Fibroblast of skin of left quadriceps (primary cell): ENCODE measurements around the gene PLEKHM2.

Experiments used
- DNase-seq, 2 experiments: peaks; one replicate each; pipeline ENCODE4 v3.0.0-alpha.2; 2013; ENCODE audit warnings: low read depth in 2 of 2

PLEKHM2 gene

GRCh38 chr1:15701784-15702183, 17.7 kb downstream of the PLEKHM2 start:
- no peak for DNase-seq

- DNase-seq = no peak
Measured at GRCh38 chr1:15702722-15703550, 18.8 kb downstream of the PLEKHM2 start.

GRCh38 chr1:15703562-15703961, 19.4 kb downstream of the PLEKHM2 start:
- peak; percentile 64 to 67 for DNase-seq

GRCh38 chr1:15704526-15705183, 20.5 kb downstream of the PLEKHM2 start:
- DNase-seq = no peak

DNA sequence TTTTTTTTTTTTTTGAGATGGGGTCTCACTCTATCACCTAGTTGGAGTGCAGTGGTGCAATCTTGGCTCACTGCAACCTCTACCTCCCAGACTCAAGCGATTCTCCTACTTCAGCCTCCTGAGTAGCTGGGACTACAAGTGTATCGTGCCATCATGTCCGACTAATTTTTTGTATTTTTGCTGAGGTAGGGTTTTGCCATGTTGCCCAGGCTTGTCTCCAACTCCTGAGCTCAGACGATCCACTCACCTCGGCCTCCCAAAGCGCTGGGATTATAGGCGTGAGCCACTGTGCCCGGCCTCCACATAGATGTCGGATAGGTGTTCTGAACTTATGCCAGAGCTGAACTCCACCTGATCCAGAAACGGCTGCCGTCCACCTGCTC, 21.1 kb downstream of the PLEKHM2 start:
- no peak for DNase-seq

DNA sequence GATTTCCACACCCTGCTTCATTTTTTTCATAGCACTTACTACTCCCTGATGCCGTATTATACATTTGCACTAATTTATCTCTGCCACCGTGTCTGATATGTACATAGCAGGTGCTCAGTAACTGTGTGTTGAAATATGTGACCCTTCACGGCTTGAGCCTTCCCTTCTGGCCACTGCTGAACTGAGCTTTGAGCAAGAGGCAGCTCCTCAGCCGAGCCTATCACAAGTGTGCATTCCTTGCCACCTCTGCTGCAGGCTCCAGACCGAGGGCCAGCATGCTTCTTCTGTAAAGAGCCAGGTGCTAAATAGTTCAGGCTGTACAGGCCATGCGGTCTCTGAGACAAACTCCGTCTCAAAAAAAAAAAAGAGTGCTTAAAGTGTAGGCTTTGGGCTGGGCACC, 22.6 kb downstream of the PLEKHM2 start:
- DNase-seq = no peak

GRCh38 chr1:15707239-15707925, 23.3 kb downstream of the PLEKHM2 start:
- no peak for DNase-seq

DNA sequence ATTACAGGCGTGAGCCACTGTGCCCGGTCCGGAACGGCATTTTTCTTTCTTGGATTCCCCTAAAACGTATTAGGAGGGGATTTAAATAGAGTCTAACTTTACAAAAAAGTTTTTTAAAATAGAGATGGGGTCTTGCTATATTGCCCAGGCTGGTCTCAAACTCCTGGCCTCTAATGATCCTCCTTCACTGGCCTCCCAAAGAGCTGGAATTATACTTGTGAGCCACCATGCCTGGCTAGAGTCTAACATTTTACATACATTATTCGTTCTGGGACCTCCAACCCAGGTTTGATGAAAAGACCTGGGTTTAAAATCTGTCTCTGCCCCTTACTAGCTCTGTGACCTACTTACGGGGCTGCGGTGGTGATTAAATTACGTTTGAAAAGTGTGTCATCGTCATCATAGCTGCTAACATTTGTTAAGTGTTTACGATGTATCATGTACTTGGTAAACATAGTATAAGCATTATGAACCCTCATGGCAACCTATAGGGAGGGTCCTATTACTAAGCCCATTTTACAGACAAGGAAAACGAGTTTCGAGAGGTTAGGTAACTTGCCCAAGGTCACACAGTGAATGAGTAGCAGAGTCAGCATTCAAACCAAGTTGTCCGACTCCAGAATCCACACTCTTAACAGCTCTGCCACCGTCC, 24.5 kb downstream of the PLEKHM2 start:
- DNase-seq = no peak

DNA sequence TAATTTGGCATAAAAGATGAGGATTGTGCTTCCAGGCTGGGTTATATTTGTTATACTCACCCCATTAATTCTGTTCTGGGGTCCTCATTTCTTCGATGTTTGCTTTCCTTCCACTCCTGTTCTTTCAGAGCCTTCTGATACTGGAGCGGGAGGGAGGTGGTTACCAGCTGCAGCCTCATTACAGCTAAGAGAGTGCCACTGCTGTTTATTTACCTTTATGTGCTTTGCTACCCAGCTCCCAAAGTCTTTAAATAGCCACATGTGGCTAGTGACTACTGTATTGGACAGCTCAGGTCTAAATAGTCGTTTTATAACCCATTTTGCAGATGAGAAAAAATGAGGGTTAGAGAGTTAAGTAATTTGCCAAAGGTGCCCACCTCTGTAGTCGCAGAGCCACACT, 25.1 kb downstream of the PLEKHM2 start:
- no peak for DNase-seq

DNA sequence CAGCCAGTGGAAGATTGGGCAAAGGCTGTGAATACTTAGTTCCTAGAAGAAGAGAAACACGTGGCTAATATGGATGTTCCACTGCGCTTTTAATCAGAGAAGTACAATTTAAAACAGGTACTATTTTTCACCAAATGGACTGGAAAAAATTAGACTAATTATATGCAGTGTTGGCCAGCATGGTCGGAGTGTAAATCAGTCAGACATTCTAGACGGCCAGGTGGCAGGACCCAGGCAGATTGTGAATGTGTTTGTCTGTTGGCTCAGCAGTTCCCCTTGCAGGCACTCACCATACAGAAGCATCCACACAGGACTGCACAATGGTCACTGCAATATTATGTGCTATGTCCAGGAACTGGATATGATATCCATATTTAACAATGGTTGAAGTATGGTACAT, 28.0 kb downstream of the PLEKHM2 start:
- no peak for DNase-seq

DNA sequence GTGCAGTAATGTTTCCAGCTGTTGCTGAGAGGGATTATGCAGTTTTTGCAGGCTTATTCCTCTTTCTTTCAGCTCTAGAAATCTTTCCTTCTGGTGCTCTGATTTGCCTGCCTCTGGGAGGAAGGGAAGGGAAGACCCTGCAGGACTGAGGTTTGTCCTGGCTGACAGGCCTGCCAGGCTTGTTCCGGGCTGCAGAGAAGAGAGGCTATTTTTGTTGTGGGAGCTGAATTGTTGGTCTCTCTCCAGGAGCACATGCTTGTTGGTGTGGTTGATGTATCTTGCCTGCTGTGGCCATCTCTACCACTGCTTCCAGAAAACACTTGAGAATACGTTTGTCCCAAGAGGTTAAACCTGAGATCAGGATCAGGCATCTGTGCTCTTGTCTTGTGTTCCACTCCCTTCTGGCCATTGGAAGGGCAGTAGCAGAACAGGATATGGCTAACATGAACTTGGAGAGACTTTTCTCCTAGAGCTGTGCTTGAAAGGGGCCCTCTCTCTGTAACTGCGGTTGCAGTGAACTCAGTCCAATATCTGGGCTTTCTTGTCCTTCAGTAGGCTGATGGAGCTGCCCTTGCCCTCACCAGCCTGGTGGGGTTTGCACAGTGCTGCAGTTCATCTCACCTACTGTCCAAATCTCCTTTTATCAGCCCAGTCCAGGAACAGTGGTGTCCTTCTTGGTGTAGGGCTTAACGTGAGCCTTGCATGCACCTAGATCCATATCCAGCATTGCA, 30.5 kb downstream of the PLEKHM2 start:
- DNase-seq = no peak

GRCh38 chr1:15717418-15718125, 33.5 kb downstream of the PLEKHM2 start:
- no peak for DNase-seq

- DNase-seq = no peak
Measured at GRCh38 chr1:15718199-15718601, 34.1 kb downstream of the PLEKHM2 start.

GRCh38 chr1:15719381-15720120, 35.4 kb downstream of the PLEKHM2 start:
- DNase-seq = no peak

DNA sequence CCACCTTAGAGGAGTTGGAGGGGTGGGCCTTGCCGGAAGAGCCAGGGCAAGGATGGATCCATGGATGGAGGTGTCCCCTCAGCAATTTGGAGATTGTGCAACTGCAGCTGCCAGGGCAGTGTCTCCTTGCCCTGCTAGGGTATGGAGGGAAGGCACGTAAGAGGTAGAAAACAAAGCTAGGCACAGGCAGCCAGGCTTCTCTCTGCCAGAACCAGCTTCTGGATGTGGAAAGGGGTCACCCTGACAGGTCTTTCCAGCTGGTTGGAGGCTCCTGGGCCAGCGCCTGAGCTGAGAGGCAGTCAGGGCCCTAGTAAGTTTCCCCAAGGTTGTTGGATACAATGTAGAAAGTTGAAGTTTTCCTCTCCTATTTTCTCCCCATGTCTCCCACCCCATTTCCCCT, 36.7 kb downstream of the PLEKHM2 start:
- no peak for DNase-seq

DNA sequence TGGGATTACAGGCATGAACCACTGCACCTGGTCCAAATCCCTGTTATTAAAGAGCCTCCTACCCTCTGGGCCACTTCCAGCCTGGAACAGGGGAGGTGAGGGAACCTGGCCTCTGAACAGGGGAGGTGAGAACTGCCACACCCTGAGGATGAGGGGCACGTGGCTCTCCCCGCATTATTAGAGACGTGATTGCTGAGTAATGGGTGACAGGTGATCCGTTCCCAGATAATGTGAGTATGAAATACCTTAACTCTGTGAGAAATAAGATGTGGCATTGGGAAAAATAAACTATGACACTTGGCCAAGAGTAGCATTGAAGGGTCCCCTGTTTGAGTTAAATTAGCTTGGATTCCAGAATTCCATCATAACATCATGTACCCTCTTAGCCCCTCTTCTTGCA, 38.3 kb downstream of the PLEKHM2 start:
- no peak for DNase-seq

DNA sequence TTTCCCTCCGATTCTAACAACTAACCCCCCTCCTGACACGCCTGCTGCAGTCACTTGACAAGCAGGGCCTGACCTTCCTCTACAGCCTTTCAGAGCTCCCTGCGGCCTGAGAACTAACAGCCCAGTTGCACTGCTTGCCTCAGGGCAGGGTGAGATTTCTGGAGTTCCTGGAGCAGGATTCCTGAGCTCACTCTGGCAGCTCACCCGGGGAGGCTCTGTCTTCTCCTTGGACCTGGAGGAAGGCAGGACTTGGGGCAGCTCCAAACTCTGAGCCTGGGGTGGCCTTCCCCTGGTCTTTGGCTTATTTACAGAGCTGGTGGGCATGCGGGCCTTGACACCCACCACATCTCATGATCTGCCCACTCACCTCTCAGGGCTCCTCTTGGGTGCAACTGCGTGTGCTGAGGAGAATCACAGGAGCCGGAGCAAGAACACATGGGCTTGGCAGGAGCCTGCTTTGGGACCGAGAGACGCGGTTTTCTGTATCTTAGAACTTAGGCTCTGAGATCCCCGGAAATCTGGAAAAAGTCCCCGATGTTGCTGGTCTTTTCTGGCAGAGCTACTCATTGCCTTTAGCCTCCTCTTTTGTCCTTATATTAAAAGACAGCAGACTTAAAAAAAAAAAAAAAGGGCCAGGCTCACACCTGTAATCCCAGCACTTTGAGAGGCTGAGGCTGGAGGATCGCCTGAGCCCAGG, 38.9 kb downstream of the PLEKHM2 start:
- DNase-seq = no peak

- DNase-seq = no peak
Measured at GRCh38 chr1:15723631-15724246, 39.6 kb downstream of the PLEKHM2 start.
